ENCODE results near the gene ATP6V0E2.
"Not testable (repeated sequence)": the region's sequence is repeated elsewhere in the genome, so short reads cannot be mapped to it uniquely, and the experiment has no call there.

ATP6V0E2 gene

DNA sequence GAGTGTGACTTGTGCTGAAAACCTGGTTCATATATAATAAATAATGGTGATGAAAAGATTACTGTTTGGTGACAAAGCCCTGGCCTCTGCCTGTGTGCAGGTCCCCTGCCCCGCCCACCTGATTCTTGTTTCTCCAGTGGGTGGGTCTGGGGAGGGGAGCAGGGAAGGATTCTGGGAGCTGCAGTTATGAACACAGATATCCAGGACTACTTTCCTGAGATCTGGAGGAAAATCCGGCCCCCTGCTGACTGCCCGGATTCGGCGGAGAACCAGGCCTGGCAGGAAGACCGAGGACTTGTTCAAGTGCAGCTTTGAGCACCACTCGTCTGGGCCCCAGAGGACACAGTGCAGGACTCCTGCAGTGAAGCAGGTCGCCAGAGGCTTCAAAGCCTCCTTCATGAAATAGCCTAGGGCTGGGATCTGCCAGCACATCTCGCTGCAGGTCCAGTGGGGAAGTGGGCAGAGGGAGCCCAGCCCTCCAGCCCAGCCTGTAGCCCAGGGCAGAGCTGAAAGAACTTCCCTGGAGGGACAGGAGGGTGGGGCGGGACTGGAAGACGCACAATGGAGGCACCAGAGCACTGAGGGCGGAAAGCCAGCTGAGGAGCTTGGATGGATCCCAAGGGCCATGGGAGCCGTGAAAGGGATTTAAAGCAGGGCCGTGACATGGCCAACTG lies 7.0 kb downstream of the ATP6V0E2 start:
- DNase-seq: no peak

DNA sequence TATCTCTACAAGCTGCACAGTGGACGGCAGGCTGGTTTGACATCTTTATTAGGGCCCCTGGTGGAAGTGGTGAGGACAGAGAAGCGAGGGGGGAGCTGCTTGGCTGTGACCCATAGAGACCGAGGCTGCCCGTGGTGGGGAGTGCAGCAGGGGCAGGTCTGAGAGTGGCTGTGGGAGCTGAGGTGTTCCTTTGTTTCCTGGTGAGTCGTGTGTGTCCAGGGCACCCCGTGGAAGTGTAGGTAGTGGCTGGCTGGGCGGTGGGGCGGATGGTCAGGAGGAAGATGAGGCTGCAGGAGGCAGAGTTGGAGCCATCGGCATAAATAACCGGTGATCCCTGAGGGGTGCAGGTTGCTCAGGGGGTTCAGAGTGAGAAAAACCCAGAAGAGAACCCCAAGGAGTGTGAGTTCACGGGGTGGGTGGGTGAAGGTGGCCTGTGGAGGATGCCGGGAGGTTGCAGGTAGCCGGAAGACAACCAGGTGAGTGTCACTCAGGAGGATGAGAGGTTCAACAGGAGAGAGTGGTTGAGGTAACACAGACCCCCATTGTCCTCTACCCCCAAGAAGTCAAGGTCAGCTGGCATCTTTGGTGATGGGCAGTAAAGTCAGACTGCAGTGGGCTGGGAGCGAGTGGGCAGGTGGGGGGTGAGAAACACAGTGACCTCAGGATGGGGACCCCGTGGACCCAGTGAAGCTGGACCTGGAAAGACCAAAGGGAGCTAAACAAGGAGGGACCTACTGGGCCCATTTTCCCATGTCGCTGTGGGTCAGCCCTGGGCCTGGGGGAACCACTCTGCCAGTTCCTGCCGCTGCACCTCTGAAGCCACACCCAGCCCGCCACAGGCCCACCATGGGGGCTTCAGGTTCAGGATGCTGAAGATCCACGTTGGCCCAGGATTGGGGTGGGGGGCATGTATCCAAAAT lies 7.8 kb downstream of the ATP6V0E2 start:
- no peak for DNase-seq

DNA sequence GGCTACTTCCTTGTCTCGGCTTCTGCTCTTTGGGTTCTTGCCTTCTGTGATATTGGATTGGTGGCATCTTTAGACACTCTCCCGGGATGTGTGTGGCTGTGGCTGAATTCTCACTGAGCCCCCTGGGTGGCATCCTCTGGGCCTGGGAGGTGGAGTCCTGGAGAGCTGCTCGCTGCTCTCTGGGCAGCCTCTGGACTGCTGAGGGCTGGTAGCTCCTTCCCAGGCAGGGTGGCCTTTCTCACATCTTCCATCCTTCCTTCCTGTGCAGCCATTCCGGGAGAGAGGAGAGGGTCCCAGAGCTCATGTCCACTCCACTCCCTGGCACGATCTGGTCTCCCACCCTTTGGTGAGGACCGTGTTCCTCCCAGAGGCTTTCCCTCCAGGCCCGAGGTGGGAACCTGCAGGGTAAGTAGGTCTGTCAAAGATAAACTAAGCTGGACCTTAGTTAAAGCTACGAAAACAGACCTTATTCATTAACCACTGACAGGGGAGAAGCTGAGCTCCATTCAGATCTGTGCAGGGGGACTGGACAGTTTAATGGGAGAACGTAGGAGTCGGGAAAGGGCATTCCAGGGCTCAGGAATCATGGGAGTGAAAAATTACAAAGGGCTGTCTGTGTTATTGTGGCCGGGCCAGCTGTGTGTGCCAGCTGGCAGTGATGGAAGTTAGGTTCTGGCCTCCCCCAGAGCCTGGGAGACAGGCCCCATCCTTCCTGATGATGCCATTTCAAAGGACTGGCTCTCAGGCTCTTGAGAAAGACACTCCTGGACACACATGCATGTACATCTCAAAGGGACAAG lies 8.7 kb downstream of the ATP6V0E2 start:
- no peak for DNase-seq

DNA sequence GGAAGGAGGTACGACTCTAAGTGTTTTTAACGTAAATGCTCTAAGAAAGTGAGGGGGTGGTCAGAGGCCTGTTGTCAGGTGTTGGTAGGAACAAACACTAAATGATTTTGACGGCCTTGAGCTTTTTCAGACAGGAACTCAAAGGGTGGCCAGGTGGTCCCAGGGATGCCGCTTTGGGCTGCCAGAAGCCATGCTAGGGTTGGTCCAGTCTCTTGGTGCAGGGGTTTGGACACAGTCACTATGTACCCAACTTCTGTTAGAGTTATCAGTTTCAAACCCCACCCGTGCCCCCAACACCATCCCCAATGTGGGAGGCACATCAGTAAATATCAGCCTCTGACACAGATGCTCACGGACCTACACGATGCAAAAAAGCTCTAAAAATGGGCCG lies 9.3 kb downstream of the ATP6V0E2 start:
- no peak for DNase-seq

DNA sequence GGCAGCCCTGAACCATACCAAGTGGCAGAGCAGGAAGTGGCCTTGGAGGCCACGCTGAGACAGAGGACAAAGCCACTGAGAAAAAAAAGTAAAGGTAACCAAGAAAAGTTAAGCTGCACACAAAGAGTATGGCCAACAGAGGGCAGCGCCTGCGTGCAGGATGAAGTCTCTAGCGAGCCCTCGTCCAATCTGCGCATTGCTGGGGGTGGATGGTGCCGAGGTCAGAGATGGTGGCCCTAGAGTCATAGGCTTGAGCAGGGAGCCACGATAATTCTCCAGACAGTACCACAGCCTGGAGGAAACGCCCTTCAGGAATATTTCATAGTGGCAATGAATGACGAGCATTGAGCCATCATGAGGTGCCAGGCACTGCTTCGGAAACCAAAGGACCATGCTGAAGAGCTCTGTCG lies 9.7 kb downstream of the ATP6V0E2 start:
- DNase-seq: peak; percentile 67 to 68

DNA sequence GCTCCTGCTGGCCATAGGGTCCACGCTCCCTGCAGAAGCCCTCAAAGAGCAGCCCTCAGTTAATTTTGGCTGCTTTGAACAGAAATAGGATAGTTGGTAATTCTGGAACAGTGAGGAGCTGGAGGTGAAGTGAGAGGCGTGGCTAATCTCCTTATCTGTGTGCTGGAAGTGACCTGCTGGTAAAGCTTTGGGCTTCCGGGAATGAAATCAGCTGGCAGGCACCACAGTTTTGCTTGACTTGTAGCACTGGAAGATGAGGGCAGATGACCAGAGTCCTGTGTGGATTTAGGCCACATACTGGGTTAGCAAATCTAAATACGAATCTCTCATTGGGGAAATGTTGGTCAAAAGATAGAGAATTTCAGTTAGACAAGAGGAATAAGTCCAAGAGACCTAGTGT lies 10.2 kb downstream of the ATP6V0E2 start:
- no peak for DNase-seq

DNA sequence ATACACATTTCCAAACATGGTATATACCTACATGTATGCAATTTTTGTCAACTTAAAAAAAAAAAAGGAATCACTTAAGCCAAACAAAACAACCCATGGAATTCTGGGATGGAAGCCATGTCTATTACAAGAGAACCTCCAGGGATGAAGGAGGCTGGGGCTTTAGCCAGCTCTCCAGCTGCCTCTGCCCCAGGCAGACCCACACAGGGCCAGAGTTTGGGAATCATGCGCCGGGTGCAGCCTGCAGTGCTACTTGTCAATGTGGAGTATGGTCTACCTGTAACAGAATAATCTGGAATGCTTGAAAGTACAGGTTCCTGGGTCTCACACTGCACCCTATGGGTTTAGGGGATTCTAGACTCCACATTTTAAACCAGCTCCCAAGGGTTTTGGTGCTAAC lies 10.8 kb downstream of the ATP6V0E2 start:
- no peak for DNase-seq

DNA sequence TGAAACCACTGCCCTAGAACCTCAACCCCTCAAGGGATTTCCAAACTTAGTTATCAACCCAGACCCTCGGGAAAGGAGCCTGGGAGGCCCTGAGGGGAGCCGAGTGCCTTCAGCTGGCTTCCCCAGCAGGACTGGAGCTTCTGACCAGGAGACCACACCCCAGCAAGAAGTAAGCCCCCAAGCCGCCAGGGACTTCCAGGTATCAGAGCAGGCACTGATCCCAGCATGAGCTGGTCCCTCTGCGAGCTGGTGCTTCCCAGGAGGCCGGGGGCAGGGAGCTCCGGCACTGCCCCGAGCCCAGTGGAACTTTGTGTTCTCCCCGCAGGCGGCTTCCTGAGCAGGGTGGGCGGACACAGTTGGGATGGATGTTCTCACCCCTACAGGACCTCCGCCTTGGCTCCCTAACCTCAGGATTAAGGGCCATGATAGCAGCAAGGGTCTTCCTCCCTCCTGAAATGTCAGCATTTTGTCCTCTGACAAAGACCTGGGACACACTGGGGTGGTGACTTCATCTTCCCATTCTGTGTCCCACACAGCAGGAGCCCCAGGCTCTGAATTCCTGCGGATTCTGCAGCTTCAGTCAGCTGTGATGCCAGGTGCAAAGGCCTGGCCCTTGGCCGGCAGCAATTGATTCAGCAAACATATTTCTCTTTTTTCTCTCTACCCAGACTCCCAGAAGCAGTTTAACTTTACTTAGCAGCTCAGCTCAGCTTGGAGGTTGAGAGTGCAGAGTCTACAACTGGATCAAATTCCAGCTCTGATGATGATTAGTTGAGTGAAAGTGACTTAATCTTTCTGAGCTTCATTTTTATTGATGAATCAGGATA lies 11.6 kb downstream of the ATP6V0E2 start:
- no peak for DNase-seq

DNA sequence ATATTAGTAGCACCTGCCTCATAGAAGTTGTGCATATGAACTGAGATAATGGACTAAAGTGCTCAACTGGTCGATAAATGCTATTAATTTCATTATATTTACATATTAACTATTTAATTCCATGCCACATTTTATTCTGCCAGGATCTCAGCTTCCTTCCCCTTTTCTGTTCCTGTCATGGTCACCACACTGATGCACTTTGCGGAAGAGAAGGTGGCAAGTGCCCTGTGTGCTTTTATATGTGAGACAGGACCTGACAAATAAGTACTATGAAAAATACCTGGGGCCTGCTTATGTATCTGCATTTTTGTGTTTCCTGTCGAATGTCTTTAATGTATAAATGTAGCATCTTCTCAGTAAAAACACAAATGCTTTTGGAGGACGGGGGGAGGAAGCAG lies 12.2 kb downstream of the ATP6V0E2 start:
- DNase-seq: no peak

DNA sequence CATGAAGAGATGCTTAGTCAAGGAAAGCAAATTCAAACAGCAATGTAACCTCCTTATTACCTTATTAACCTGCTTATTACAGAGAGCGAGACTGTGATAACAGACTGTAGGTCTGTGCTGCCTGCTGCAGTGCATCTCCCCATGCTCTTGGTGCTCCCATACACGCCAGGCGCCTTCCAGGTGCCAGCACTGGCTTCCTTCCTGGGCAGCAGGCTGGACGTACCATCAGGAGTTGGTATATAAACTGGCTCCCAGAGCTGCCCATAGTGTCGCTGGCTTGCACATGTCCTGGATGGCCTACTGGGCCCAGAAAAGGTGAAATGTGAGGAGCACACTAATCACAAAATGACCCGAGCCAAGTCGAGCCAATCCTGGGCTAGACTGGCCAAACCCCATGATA lies 13.5 kb downstream of the ATP6V0E2 start:
- DNase-seq: no peak

DNA sequence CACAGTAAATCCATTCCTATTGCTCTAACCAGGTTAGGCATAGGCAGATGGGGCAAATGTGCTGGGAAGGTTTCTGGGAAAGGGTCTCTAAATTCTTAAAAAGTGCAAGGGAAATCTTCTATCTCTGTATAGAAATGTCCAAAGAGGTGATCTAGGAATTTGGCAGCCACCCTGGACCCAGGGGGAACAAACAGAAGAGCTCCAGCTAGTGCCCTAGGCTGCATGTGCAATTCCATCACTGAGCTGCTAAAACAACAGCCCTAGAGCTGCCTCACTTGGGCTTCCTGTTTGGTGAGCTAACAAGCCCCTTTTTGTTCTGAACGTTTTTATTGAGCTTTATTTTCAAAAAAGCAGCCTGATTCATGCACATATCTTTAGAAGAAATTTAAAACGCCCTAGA lies 16.9 kb downstream of the ATP6V0E2 start:
- not testable (repeated sequence) for DNase-seq

DNA sequence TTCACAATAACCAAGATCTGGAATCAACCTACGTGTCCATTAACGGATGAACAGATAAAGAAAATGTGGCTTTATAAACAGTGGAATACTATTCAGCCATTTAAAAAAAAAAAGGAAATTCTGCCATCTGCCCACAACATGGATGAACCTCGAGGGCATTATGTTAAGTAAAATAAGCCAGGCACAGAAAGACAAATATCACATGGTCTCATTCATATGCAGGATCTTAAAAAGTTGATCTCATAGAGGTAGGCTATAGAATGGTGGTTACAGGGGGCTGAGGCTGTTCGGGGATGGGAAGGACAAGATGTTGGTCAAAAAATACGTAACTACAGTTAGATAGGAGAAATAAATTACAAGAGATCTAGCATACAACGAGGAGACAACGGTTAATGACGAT lies 21.2 kb downstream of the ATP6V0E2 start:
- DNase-seq: not testable (repeated sequence)

DNA sequence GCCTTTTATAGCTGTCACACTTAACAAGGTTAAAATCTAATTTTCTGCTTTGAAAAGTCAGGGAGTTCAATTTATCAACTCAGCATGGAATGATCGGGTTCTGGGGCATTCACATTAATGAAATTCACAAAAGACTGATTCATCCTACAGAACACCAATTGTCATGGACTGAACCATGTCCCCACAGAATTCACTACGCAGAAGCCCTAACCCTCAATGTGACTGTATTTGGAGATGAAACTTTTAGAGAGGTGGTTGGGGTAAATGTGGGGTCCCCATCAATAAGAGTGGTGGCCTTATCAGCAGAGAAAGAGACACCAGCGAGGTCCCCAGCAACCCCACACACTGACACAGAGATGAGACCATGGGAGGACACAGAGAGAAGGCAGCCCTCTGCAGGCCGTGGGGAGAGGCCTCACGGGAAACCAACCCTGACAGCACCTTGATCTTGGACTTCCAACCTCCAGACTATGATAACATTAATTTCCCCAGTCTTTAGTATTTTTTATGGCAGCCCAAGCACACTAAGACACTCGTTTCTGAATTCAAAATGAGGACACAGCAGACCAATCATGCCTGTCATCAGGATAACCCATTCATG lies 34.1 kb downstream of the ATP6V0E2 start:
- DNase-seq: not testable (repeated sequence)

DNA sequence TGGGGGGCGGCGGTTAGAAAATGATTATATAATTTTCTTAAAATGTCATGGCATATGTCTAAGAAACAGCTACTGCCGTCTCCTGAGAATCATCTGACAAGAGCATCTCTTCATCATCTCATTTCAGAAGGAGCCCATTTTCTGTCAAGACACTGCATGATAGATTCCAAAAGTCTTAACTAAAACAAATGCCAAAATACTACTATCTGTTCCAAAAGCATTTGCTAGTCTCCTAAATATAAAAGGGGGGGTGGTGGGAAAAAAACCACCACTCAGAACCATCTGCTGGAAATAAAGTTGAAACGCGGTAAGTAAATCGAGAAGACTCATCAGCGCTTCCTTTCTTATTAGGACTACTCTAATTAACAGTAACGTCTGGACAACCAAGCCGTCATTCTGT lies 36.5 kb downstream of the ATP6V0E2 start:
- not testable (repeated sequence) for DNase-seq

DNA sequence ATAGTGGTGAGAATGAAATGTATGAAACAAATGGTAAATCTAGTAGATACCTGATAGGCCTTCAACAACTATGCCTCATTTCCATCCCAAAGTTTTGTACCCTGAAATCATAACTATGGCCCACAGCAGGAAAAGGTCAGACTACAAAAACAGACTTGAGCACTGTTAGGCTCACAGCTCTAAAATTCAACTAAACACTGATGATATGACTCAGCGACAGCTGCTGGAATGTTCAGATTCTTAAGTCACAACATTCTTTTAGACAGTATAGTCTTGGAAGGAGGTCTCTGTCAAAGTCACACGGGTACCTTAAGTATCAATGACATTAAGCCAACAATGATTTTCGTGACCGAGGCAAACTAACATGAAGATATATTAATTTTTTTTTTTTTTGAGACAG lies 38.4 kb downstream of the ATP6V0E2 start:
- DNase-seq: not testable (repeated sequence)

DNA sequence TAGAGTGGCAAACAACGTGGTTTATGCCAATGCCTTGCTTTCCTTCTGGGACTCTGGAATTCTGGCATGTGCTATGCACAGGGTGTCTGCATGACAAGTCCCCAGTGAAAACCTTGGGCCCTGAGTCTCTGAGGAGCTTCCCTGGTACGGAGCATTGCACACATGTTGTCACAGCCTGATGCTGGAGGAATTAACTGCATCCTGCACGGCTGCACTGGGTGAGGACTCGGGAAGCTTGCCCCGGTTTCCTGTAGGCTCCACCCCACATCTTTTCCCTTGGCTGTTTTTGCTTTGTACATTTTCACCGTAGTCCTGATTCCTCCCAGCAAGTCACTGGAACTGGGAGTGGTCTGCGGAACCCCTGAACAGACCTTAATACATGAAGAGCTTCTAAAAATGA lies 52.6 kb downstream of the ATP6V0E2 start:
- DNase-seq: not testable (repeated sequence)

Measured in activated T-cell treated with anti-CD3 and anti-CD28 coated beads, Interleukin-2, amount 50 U/mL, for 48 hours (primary cell).